Vagina (tissue), 2 donors: ENCODE data around the gene FOXRED2.

ENCODE experiments used
- CTCF ChIP-seq, 3 experiments: fragments of 450-650 bp in 2 of 3; fragments of 200-600 bp in 1 of 3; sonication (generic) in 1 of 3; IDR thresholded peaks; one replicate each; pipeline ENCODE4 v1.5.1; 2017 to 2019; ENCODE audit warnings: antibody characterized with exemption in 3 of 3, mild to moderate bottlenecking in 2 of 3, moderate library complexity in 2 of 3
- POLR2A ChIP-seq, 2 donors: fragments of 450-650 bp; IDR thresholded peaks; one replicate each; pipeline ENCODE4 v1.6.1; 2017; ENCODE audit warnings: antibody characterized with exemption in 2 of 2, mild to moderate bottlenecking in 2 of 2, moderate library complexity in 2 of 2

GRCh38 chr22:36507518-36508010 is 724 bp upstream of the FOXRED2 start:
- TF ChIP-seq CTCF (IDR thresholded peaks at IDR 0.05) (no peak), POLR2A (IDR thresholded peaks at IDR 0.05) (no peak)
